GM23248 (cell line): ENCODE measurements around the gene TMCC2. TPM values are rescaled to one million over a fixed set of nuclear protein-coding genes. Genes with fewer than 3 reads are reported as not detected.

Source experiments
- DNase-seq: peaks from one replicate; pipeline ENCODE4 v3.0.0-alpha.2; 2015
- H2AFZ ChIP-seq: fragments of 200-600 bp; sonication (generic); 2 replicates; pipeline ENCODE4 v1.6.1; 2016; ENCODE audit warnings: antibody characterized with exemption
- H3F3A ChIP-seq: fragments of 200-600 bp; sonication (generic); 2 replicates; pipeline ENCODE4 v1.6.1; 2016; ENCODE audit warnings: mild to moderate bottlenecking, antibody characterized with exemption, mixed run types; ENCODE audit not compliant: insufficient read depth
- H3K27ac ChIP-seq: fragments of 200-600 bp; sonication (generic); 2 replicates; pipeline ENCODE4 v1.5.1; 2016; ENCODE audit warnings: mild to moderate bottlenecking
- H3K27me3 ChIP-seq: fragments of 200-600 bp; sonication (generic); replicated peaks from 2 replicates; pipeline ENCODE4 v1.6.1; 2016; ENCODE audit warnings: mild to moderate bottlenecking; ENCODE audit not compliant: insufficient read depth
- H3K36me3 ChIP-seq: fragments of 200-600 bp; sonication (generic); 2 replicates; pipeline ENCODE4 v1.6.1; 2016; ENCODE audit warnings: low read depth, mild to moderate bottlenecking
- H3K4me1 ChIP-seq: fragments of 200-600 bp; sonication (generic); 2 replicates; pipeline ENCODE4 v1.6.1; 2016; ENCODE audit warnings: mild to moderate bottlenecking; ENCODE audit not compliant: insufficient read depth
- H3K4me2 ChIP-seq: fragments of 200-600 bp; sonication (generic); one replicate; pipeline ENCODE4 v1.6.1; 2016; ENCODE audit warnings: mild to moderate bottlenecking; ENCODE audit not compliant: unreplicated experiment
- H3K4me3 ChIP-seq: fragments of 200-600 bp; sonication (generic); 2 replicates; pipeline ENCODE4 v1.5.1; 2016; ENCODE audit warnings: mild to moderate bottlenecking
- H3K79me2 ChIP-seq: fragments of 200-600 bp; sonication (generic); 2 replicates; pipeline ENCODE4 v1.6.1; 2016; ENCODE audit warnings: mild to moderate bottlenecking; ENCODE audit not compliant: insufficient read depth
- H3K9ac ChIP-seq: fragments of 200-600 bp; sonication (generic); 2 replicates; pipeline ENCODE4 v1.6.1; 2016; ENCODE audit warnings: mild to moderate bottlenecking
- H3K9me2 ChIP-seq: fragments of 200-600 bp; sonication (generic); 2 replicates; pipeline ENCODE4 v1.6.1; 2016; ENCODE audit warnings: mixed run types, mild to moderate bottlenecking, moderate library complexity; ENCODE audit not compliant: insufficient read depth
- H3K9me3 ChIP-seq: fragments of 200-600 bp; sonication (generic); one replicate; pipeline ENCODE4 v1.6.1; 2017; ENCODE audit warnings: low read depth
- H4K20me1 ChIP-seq: fragments of 200-600 bp; sonication (generic); 2 replicates; pipeline ENCODE4 v1.6.0; 2016; ENCODE audit not compliant: insufficient read depth
- EZH2 ChIP-seq: fragments of 200-600 bp; sonication (generic); IDR thresholded peaks from 2 replicates; pipeline ENCODE4 v1.6.1; 2018; ENCODE audit warnings: antibody characterized with exemption, mild to moderate bottlenecking; ENCODE audit not compliant: insufficient read depth, poor library complexity, severe bottlenecking
- EZH2phosphoT487 ChIP-seq: fragments of 200-600 bp; sonication (generic); IDR thresholded peaks from 2 replicates; pipeline ENCODE4 v1.6.1; 2018; ENCODE audit warnings: antibody characterized with exemption, moderate library complexity, mild to moderate bottlenecking, low read depth; ENCODE audit not compliant: insufficient read depth
- WGBS, 2 experiments: methylation state at CpG; one replicate each; pipeline ENCODE4 v1.1.6; 2015 to 2017; ENCODE audit warnings: low lambda C conversion rate in 2 of 2, low coverage in 1 of 2; ENCODE audit errors: missing lambda C conversion rate in 2 of 2; 5-methylcytosine and 5-hydroxymethylcytosine counted together
- in situ Hi-C: fragments of 300-500 bp; cut with MboI; formaldehyde crosslinking; loops from 2 replicates; pipeline ENCODE4 v1.15.0; 2020
- polyA plus RNA-seq: library from polyadenylated mRNA; unstranded; fragments of >200 nt; fragmentation: Nextera tagmentation; extraction: Ambion mirVana; gene quantifications from 2 replicates; pipeline ENCODE4 v1.2.1, GENCODE V29; 2016
- total RNA-seq: library from RNA; depleted of rRNA; stranded (reverse); fragments of >200 nt; shearing (Covaris generic); gene quantifications from 2 replicates; pipeline ENCODE4 v1.2.3, GENCODE V29; 2014

The TMCC2 gene
- total and polyA plus RNA-seq, 2 experiments from 2014 or later: 0.39 to 1.7 TPM

GRCh38 chr1:205220421-205220820 is 7.3 kb upstream of the TMCC2 start:
- no peak overlapping the region for H3K4me2 ChIP-seq
- in situ Hi-C loops: no loop called here
- WGBS, 2 experiments: 68 to 84% methylated on average over 2 of the region's 2 CpGs

GRCh38 chr1:205224736-205225135 is 3.0 kb upstream of the TMCC2 start:
- Histone ChIP-seq H3K4me3 (no peak overlapping the region), H3K27me3 (no peaks in the 10 kb centered on the region), H3K4me1 (no peaks in the 10 kb centered on the region), H3F3A (peaks cover 9% of the 10 kb centered on the region; the same call in 1 of the 2 replicates), H3K27ac (no peak overlapping the region), H2AFZ (no peak overlapping the region), H4K20me1 (no peaks in the 10 kb centered on the region), H3K9ac (no peak overlapping the region), H3K4me2 (no peak overlapping the region), H3K36me3 (no peaks in the 10 kb centered on the region), H3K79me2 (no peaks in the 10 kb centered on the region), H3K9me2 (no peaks in the 10 kb centered on the region), H3K9me3 (no peaks in the 10 kb centered on the region)
- in situ Hi-C loops: no loop called here
- DNase-seq: no peak
- TF ChIP-seq EZH2phosphoT487 (no peak), EZH2 (no peak)

More at GRCh38 chr1:205220421-205220820, 7.3 kb upstream of the TMCC2 start:
- H4K20me1 ChIP-seq: no peaks in the 10 kb centered on the region
- H3K9me2 ChIP-seq: no peaks in the 10 kb centered on the region
- no peaks in the 10 kb centered on the region for H3K4me1 ChIP-seq
- H3K27me3 ChIP-seq: no peaks in the 10 kb centered on the region; the same call in 1 of the 2 replicates
- H3K79me2 ChIP-seq: no peaks in the 10 kb centered on the region
- no peak overlapping the region for H3K4me3 ChIP-seq
- no peaks in the 10 kb centered on the region for H3K36me3 ChIP-seq
- H3K27ac ChIP-seq: no peak overlapping the region
- H3K9me3 ChIP-seq: no peaks in the 10 kb centered on the region
- no peak for DNase-seq
- H3K9ac ChIP-seq: no peak overlapping the region
- H3F3A ChIP-seq: no peaks in the 10 kb centered on the region
- H2AFZ ChIP-seq: no peak overlapping the region; the same call in 1 of the 2 replicates
- TF ChIP-seq EZH2phosphoT487 (no peak), EZH2 (no peak)

- Histone ChIP-seq H3K9ac (no peak overlapping the region), H4K20me1 (no peaks in the 10 kb centered on the region), H3F3A (peaks cover 9% of the 10 kb centered on the region; the same call in 1 of the 2 replicates), H3K36me3 (no peaks in the 10 kb centered on the region), H3K27ac (no peak overlapping the region), H3K9me3 (no peaks in the 10 kb centered on the region), H3K9me2 (no peaks in the 10 kb centered on the region), H3K79me2 (no peaks in the 10 kb centered on the region), H3K4me1 (no peaks in the 10 kb centered on the region), H3K4me3 (no peak overlapping the region), H3K4me2 (no peak overlapping the region), H2AFZ (no peak overlapping the region), H3K27me3 (no peaks in the 10 kb centered on the region)
- peak; percentile 11 for DNase-seq
- TF ChIP-seq EZH2 (no peak), EZH2phosphoT487 (no peak)
- in situ Hi-C loops: no loop called here
- 56 to 59% methylated on average over 11 of the region's 11 CpGs for WGBS, 2 experiments
Measured at GRCh38 chr1:205225901-205226765, 1.6 kb upstream of the TMCC2 start.

GRCh38 chr1:205226868-205227583 is 720 bp upstream of the TMCC2 start:
- H3K36me3 ChIP-seq: no peaks in the 10 kb centered on the region
- H2AFZ ChIP-seq: peak overlapping the region; percentile 86
- no peak for TF ChIP-seq EZH2
- no peak for TF ChIP-seq EZH2phosphoT487
- WGBS, 2 experiments: 14% methylated on average over 8 of the region's 8 CpGs
- DNase-seq: peak; percentile 77
- no peaks in the 10 kb centered on the region for H3K27me3 ChIP-seq
- H3F3A ChIP-seq: peaks cover 9% of the 10 kb centered on the region; the same call in 1 of the 2 replicates
- peak overlapping the region; percentile 76 for H3K4me3 ChIP-seq
- H3K4me1 ChIP-seq: no peaks in the 10 kb centered on the region
- no peaks in the 10 kb centered on the region for H3K9me3 ChIP-seq
- no peak overlapping the region for H3K27ac ChIP-seq
- peak overlapping the region; percentile 93 for H3K4me2 ChIP-seq
- H3K79me2 ChIP-seq: no peaks in the 10 kb centered on the region
- no peaks in the 10 kb centered on the region for H3K9me2 ChIP-seq
- no peaks in the 10 kb centered on the region for H4K20me1 ChIP-seq
- H3K9ac ChIP-seq: peak overlapping the region; percentile 51
- in situ Hi-C loops: no loop called here
